DMS 273 (cell line): ENCODE measurements around the gene PEX12.
A peak's percentile ranks its signal among the peaks of the same experiment; 100 is the strongest.
"Not testable (repeated sequence)": the region's sequence is repeated elsewhere in the genome, so short reads cannot be mapped to it uniquely, and the experiment has no call there.

Experiments used
- DNase-seq: peaks from one replicate; lab custom pipeline; 2025; ENCODE audit not compliant: unreplicated experiment; lab: John Stamatoyannopoulos, UW

The PEX12 gene

DNA sequence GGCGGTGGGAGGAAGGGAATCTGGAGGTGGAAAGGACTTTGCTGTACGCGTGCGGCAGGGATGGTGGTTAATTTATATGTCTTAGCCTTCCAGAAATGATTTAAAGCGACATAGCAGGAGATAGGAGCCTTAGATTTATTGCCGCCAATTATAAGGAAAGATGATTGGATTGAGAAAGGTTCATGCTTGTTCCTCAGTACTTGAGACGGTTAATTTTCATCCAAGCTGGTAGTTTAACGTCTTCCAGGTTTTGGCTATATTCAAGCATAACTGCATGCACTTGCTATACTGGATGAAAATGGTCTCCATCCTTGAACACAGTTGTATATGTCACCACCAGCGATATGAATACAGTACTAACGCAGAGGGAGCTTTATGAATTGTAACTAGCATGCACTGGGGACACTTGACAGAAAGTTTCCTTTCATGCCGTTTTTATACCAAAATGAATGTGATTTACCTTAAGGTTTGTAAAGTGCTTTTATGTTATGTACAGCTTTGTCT lies 610 bp upstream of the PEX12 start:
- DNase-seq: no peak

DNA sequence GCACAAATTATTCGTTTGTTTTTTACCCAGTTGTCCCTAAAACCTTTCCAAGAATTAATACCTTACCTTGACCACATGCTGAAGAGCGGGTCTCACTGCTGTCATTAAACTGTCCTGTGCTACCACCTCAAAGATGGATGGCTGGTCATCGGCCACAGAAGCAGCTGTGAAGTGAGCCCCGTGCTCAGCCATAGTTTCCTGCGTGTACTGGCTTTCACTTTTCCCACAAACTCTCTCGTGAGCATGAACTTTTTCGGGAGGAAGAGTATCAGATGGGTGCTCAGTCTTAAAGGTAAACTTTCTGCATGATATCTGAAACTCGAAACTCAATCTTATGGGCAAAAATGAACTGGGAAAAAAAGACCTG lies 558 bp downstream of the PEX12 start:
- DNase-seq: peak; percentile 50

DNA sequence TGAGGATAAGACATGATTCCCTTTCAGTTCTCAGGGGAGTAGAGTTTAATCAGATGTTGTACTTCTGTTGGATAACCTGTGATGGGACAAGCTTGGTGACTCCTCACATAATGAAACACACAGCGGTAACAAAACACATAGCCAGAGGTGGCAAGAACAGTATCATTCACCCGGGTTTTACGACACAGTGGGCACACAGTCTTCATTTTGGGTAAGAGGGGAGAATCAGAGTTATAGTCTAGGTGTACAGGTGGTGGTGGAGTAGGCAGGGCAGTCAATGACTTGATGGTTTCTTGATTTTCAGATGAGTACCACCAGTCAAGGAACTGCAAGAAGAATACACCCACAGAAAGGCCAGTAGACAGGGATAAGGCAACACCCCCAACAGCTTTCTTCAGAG lies 2.6 kb downstream of the PEX12 start:
- DNase-seq: no peak

DNA sequence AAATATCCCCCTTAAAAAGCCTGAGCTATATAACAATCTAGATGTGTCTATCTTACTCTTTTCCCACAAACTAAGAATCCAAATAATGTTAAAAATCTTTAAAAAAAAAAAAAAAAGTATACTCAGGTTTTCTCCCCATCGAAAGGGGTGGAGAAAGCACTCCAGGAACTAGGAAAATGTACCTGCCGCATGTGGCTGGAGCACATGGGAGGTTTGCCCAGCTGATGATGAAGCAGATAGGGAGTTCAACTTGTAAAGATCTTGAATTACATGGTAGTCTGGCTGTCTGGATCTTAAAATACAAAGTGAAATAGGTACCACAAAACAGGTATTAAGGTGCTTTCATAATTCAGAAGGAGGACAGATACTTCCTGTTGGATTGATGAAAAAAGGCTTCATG lies 9.0 kb downstream of the PEX12 start:
- peak; percentile 11 for DNase-seq

DNA sequence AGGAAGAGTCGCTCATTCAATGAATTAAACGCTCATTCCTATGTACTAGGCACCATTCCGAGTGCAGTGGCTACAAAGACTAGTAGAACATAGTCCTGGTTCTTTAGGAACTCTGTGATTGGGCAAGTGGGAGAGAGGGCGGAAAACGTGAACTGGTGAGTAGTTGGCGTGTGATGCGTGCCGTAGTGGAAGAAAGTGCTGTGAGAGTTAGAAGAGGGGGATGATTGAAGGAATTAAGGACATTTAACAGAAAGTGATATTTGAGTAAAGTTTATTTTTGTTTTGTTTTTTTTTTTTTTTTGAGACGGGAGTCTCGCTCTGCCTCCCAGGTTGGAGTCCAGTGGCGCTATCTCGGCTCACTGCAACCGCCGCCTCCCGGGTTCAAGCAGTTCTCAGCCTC lies 9.8 kb downstream of the PEX12 start:
- peak; percentile 63 for DNase-seq

DNA sequence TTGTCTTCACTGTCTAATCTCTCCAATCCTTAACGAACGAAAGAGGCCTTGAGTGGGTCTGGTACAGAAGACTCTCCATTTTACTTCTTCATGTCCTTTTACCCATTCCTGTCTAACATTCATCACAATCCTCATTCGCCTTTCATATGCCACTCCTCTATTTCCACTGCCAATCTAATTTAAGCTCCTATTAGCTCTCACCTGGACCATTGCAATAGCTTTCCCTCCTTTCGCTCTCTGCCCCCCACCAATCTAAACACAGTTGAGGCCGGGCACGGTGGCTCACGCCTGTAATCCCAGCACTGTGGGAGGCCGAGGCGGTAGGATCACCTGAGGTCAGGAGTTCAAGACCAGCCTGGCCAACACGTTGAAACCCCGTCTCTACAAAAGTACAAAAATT lies 11.4 kb downstream of the PEX12 start:
- DNase-seq: no peak

DNA sequence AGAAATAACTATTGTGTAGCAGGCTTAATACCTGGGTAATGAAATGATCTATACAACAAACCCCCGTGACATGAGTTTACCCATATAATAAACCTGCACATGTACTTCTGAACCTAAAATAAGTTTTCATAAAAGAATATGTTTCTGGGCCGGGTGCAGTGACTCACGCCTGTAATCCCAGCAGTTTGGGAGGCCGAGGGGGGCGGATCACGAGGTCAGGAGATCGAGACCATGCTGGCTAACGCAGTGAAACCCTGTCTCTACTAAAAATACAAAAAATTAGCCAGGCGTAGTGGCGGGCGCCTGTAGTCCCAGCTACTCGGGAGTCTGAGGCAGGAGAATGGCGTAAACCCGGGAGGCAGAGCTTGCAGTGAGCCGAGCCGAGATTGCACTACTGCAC lies 15.2 kb downstream of the PEX12 start:
- not testable (repeated sequence) for DNase-seq

DNA sequence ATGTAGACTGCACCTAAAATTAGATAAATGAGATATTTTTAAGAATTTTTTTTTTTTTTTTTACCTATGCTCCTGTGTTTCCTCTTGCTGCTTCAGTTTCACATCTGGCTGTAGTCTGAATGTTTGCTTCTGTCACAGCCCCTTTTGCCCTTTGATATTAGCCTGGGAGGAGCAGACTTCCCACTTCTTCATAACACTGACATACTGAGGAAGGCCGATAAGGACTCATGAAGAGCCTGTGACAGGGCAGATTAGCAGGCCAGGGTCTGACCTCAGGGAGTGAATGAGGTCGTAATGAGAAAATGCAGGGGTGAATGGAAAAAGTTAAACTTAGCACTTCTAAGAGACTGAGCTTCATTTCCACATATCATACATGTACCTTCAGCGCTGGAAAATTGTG lies 17.7 kb downstream of the PEX12 start, which contains the start of gene SLFN14:
SLFN14 (minus strand) TSS at position 117 of the 400 bp plus-strand sequence. CDS start 2,757 bp downstream, outside the sequence.
- no peak for DNase-seq

DNA sequence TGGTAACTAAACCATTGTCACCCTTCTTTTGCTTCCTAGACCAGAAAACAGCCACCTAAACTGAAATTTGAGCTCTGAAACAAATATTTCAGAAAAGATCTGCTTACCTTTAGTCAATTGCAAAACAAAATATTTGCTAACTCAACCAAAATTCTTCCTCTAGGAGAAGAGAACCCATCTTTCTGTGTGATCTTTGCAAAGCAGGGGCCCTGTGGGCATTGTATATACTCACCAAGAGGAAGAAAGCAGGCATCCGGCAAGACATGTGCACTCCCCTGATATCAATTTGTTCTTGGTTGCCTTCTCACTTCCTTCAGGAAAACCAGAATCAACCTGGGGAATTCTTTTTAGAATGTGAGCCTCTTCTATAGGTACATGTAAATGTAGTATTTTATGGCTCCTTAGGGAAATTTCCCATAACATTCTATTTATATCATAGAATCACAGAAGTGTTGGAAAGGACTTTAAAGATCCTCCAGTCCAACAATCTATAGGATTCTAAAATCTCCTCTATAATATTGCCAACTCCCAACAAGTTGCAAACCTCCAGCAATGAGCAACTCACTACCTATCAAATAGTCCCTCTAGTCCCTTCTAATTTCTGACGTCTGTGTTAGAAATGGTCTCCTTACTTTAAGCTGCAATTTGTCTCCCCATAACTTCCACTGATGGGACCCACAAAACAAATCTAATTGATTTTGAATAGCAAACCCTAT lies 18.7 kb downstream of the PEX12 start:
- DNase-seq: no peak

DNA sequence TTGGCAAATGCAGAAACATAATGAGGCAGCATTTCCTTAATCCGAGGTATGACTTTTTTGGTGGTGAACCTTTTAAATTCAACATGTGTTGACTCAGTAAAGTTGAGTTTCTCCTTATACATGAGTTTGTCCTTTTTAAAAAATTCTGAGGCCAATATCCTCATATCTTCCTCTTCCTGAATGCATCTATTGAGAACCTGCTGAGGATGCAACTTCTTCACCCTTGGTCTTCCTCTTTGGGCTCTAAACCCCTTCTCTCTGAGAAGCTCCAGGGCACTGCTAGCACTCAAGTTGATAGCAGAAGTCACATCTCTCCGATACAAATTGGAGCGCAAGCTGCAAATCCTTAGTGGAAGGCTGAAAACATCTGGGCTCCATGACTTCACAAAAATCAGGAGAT lies 21.0 kb downstream of the PEX12 start:
- no peak for DNase-seq

DNA sequence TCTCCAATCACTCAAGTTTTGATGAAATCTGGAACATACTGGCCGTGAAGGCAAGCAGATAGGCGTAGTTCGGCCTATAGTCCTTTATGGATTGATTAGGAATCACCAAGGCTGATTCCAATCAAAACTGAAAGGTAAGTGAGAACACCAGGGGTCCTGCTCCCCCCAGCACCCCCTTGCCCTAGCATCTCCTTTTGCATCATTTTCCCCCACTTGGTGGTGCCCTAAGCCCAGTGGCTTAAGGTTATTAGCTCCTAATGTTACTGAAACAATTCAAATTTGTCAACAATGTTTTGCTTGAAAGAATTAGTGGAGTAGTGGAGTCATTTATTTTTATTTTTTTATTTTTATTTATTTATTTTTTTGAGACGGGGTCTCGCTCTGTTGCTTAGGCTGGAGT lies 22.7 kb downstream of the PEX12 start:
- peak; percentile 31 for DNase-seq

DNA sequence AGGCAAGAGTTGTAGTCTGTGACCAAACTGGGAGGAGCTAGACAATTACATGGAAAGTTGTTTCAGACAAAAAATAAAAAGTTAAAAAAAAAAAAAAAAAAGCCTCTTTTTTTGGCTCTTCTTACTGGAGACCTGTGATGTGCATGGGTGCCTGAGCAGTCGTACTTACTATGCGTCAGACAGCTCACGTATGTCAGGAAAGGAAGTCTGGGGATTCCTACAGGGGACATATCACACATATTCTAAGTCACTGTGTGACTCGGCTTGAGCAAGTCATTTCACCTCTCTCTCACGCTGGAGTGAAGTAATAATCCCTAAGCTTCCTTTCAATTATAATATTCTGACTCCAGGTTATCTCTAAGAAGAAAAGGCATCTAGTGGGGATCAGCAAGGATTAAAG lies 23.7 kb downstream of the PEX12 start:
- DNase-seq: no peak

DNA sequence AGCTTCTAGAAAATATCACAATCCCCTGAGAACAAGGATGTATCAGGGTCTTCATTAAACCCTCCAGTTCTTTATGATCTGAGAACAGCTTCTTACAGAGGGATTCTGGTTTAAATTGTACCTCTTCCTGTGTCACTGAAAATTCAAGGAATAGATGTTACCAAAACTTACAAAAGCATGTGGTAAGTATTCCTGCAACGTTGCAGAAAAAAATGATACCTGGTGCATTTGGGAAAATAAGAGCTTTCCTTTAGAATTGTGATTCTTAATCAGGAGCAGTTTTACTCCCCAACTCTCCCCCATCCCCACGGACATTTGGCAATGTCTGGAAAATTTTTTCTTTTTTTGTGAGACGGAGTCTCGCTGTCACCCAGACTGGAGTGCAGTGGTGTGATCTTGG lies 25.1 kb downstream of the PEX12 start:
- no peak for DNase-seq

DNA sequence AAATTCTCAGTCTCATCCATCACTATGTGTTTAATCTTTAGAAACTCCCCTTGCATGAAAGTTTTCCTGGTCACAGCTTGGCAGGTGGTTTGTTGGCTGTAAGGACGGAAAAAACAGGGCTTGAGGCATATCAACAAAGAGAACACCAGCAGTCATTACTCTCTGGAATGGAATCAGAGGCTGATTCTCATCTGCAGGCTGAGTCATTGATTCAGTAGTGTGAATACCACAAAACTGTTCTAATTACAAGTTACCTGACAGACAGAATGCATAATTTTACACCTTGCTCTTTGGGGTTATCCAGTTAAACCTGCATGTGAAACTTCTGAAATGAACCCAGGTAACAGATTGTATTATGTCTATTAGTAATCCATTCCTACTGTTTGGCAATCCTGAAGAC lies 29.4 kb downstream of the PEX12 start:
- DNase-seq: no peak

DNA sequence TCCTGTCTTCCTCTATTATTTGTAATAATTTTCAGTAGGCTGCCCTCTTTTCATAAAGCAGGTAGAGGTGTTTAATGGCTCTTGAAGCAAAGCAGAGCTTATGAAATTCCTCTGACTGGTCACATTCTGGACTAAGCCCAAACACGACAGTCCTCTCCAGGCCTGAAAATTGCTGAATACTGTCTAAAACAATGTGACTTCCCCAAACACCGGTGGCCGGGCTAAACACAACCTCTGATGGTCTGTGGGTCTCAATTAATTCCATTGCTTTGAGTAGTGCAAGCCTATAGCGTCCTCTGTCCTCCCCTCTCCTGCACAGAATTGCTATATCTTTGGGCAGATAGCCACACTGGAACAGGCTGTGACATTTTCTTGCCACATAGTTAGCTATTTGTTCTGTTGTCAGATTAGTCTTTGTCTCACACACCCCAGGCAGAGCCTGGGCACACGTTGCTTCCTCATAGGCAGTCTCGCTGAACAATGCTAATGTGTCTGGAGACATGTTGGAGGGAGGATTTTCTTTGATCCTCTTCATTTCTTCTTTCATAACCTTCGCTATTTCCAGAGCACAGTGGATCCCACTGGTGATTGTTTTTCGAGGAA lies 30.1 kb downstream of the PEX12 start:
- DNase-seq: no peak

DNA sequence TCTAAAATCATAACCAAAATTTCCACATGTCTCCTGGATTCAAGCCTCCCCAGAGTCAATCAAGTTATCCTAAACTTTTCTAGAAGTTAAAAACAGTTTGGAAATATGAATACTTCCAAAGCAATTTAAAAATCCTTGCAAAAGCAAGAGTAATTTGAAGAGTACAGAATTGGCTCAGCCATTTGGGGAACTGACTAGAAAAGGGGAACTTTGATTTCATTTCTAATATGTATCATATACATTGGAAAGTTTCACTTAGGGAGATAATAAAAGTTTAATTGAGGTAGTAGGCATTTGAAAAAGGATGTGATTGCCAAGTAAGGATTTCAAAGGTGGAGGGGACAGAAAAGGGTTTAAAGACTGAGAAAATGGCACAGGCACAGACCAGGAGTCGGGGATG lies 31.9 kb downstream of the PEX12 start:
- DNase-seq: no peak

DNA sequence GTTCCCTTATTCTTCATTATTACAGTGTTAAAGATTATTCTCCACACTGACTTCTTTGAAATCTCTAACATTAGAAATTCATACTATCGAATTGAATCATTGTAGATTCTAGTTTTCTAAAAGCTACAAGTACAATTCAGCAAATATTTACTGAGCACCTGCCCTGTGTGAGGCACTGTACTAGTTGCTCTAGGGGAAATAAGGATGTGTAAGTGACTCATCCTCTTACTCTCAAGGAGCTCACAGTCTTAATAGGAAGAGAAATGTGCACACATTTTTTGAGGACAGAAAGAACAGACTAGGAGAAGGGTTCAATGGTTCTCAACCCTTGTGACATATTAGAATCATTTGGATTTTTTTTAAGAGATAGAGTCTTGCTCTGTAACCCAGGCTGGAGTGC lies 33.2 kb downstream of the PEX12 start:
- DNase-seq: no peak

DNA sequence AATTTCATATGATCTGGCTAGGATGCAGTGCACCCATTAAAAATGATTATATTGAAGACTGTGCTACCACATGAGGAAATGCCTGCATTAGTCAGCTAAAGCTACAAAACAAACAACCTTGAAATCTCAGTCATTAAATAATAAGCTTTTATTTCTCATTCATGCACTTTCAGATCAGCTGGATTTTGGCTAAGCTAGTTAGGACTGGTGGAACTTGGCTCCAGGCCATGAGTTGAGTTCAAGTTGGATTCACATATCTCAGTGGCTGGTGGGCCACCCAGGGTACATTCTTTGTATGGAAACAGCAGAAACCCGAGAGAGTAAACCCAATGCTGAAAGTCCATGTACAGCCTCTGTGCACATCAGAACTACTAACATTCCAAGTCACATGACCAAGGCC lies 34.5 kb downstream of the PEX12 start:
- DNase-seq: no peak

DNA sequence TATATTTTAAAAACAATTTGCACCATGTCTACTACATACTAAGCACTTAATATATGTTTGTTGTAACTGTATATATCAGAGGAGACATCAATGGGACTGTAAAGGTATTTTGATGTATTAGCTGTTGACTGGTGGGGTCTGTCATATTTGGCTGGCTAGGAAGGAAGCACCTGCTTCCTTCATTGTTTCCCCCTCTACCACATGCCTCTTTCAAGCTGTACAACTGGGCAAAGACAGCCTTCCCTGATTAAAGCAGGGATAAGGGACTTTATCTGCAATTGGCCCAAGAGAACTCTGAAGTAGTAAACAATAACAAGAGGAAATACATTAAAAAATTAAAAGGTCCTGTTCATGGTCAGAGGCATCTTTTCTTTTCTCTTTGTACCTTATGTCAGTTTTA lies 35.4 kb downstream of the PEX12 start:
- no peak for DNase-seq

DNA sequence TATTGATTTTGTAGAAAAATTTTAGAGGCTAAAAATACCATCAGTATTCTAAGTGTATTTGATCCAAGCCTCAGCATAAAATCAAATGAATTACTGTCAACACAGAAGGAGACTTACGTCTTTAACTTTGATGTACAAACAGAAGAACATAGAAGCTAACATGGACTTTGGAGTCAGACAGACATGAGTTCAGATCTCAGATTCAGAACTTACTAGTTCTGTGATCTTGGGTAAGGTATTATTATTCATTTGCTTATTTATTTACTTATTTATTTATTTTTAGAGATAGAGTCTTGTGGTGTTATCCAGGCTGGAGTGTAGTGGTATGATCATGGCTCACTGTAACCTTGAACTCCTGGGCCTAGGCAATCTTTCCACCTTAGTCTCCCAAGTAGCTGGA lies 36.9 kb downstream of the PEX12 start:
- no peak for DNase-seq

DNA sequence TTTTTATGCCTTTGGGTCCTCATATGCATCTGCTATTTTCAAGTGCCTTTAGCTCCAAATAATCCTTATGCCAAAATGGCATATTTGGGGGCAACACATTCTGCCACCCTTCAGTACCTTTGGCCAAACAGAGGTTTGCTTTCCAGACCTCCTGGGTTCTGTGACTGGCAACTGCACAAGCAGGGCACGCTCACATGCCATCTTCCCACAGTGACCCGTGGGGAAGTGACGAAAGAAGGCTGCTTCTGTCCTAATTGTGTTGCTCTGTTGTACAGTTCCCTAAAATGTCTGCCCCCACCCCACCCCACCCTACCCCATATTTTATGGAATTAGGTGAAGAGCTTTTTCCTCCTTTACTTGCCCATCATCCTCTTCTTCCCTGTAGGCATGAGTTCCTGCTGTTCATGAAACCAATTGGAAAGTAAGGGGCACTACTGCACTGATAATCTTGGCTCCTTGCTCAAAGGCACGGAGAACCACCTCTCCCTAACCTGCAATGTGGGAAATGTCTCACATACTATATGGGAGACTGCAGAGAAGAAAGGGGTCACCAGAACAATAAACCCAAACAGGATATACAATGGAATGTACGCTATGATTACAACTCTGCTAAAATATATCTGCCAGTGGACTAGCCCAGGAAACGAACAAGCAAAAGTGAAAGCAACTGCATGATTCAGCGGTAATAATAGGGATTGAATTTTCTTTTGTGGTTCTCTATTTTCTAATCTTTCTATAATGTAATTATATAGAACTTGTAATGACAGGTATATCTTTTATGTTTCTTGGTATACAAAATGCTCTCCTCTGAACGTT lies 37.6 kb downstream of the PEX12 start:
- DNase-seq: no peak

DNA sequence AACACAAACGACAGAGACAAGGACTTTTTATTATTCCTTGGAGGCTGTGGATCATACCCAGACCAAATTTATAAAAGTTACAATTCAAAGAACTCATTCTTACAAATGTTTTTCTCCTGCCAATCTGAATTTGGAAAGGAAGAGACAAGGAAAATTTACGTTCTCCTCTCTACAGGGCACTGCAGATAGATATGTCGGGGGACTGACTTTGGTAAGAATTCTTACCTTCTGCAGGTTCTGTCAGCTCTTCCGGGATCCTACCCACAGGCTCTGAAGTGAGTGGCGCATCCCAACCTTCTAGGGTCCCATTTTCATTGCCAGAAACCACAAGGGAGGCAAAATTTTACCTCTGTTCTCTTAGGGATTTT lies 38.7 kb downstream of the PEX12 start:
- DNase-seq: no peak
